Activated CD4-positive, alpha-beta T cell treated with anti-CD3 and anti-CD28 coated beads, Interleukin-2, amount 50 U/mL, for 24 hours (primary cell): ENCODE data around the gene OR4K13.

Experiments
- DNase-seq, 2 donors: peaks; one replicate each; pipeline ENCODE4 v3.0.0-alpha.2; 2020; ENCODE audit warnings: low read depth in 1 of 2, low spot score in 1 of 2

The OR4K13 gene, protein sequence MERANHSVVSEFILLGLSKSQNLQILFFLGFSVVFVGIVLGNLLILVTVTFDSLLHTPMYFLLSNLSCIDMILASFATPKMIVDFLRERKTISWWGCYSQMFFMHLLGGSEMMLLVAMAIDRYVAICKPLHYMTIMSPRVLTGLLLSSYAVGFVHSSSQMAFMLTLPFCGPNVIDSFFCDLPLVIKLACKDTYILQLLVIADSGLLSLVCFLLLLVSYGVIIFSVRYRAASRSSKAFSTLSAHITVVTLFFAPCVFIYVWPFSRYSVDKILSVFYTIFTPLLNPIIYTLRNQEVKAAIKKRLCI

DNA sequence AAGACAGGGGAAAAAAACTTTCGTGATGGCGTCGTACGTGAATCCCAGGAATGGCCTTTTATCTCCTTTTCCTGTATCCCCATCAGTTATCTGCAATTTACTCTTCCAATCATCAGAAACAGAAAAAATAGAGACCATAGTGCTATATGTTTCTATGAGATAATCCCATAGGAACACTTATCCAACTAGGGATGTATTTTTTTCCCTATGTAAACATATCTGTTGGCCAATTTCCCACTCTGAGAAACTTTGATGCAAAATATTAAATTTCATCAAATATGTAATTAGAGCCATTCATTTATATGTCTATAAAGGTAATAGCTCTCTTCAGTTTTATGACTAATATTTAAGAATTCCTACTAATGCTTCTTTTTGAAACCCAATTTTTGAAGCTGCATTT is at the start of gene OR4K13:
Gene OR4K13, minus strand, starts transcription at position 101 of the 400 bp plus-strand sequence. CDS start 1,280 bp downstream, outside the sequence.
- DNase-seq, result no peak

DNA sequence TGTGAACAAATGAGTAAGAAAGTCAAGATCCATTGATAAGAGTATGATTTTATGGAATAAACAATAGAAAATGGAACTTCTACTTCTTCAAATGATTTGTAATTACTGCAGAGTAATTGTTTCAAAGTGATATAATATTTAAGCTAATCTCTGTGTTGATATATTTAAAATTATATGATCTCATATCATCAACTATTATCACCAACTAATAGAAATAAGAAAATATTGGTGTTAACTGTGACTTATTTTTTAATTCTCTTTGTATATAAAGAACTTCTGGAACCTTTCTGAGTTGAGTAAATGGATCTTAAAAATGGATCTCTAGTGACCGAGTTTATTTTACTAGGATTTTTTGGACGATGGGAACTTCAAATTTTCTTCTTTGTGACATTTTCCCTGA is 23.9 kb upstream of the OR4K13 start, which contains the start of gene OR4L1:
Gene OR4L1, plus strand, starts transcription at position 301 of the 400 bp plus-strand sequence. Its CDS starts 0 bp downstream, at position 301.
- no peak for DNase-seq

DNA sequence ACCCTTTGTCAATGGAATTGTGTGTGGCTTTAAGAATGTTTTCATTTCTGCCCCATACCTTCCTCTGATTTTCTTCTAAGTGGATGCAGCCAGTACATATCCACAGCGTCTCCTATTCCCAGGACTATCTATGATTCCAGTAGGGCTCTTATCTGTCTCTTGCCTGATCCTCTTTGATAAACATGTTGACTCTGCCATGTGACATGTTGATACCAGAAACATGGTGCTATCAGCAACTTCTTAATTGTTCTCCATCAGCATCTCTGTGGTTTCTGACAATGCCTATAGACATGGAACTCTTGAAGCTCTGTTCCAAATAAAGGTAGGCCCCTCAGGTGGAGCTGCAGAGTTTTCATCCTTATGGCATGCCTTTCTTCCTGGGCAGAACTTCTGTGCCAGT is 12.4 kb upstream of the OR4K13 start:
- DNase-seq, result no peak

DNA sequence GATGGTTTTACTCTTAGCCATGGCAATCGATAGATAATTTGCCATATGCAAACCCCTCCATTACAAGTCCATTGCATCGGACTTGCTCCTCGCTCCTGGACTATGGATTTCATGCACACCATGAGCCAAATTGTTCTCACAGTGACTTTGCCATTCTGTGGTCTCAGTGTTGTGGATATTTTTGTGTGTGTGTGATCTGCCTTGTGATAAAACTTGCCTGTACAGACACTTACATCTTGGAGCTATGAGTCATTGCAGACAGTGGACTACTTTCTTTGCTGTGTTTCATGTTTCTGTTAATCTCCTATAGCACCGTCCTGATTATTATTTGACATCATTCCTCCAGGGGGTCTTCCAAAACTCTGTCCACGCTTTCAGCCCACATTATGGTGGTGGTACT is 8.4 kb upstream of the OR4K13 start:
- no peak for DNase-seq

DNA sequence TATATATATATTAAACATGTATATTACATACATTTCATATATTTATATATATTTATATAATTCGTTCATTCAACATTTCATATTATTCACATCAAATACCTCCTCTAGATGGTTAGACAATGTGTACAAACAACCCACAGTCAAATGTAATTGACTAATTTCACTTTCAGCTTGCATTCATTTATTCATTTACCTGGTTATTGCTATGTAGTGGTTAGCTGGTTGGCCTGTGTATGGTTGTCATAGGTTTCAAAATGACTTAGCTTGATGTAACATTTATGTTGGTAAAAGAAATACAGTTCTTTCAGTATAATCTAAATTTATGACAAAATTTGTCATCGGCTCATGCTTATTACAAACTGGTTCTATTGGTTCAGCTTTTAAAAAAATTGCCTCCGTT is 389 bp downstream of the OR4K13 start:
- DNase-seq, result no peak

DNA sequence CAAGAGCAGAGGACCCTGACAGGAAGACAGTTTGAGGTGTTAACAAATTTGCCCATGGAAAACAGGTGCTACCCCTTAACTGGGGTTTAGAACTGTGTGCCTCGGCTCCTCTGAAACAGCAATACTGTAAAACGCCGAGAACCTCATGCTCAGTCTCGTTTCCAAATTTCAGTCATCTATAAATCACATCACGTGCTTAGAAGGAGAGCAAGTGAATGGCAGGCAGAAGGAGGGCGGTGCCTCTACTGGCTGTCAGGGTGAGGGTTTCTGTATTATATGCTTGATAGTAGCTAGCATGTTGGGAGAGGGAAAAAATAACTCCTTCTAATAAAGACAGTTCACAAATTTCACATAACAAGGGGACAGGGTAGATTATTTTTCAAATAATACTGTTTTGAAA is 4.8 kb downstream of the OR4K13 start:
- no peak for DNase-seq

DNA sequence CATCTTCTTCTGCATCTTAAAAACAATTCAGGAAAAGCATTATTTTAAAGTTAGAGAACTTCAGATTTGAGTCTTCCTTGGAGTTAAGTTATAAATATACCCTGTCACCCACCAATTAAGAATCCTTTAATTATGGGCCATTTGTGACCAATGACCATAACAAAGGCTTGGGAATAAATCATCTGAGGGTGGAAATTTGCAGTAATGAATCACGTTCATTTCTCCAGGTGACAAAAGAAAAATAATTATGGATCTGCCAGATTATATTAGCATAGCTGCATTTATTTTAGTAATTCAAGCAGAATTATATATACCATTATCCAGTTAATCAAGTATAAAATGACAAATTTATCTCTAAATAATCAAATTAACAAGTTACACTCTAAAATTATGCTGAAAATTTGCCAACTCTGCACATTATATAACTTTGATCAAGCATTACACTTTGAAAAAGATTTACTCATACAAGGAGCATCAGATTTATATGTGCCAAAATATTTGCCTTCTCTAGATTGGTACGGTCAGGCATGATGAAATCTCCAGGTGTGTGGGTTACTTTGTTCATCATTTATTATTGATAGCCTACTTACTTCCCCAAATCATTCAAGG is 16.5 kb downstream of the OR4K13 start, which contains the start of gene OR4K14:
Gene OR4K14, minus strand, starts transcription at position 51 of the 609 bp plus-strand sequence. CDS start 4,114 bp downstream, outside the sequence.
- DNase-seq, result no peak

DNA sequence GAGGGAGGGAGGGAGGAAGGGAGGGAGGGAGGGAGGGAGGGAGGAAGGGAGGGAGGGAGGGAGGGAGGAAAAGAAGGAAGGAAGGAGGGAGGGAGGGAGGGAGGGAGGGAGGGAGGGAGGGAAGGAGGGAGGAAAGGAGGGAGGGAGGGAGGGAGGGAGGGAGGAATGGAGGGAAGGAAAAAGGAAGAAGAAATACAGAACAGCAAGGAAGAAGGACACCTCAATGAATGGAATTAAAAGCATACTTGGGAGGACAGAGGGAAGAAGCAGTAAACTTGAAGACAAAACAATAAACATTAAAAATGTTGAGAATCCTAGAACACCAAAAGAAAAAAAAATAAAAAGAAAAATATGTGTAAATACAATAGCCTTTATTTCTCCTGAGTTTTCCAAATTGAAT is 27.7 kb downstream of the OR4K13 start:
- no peak for DNase-seq

DNA sequence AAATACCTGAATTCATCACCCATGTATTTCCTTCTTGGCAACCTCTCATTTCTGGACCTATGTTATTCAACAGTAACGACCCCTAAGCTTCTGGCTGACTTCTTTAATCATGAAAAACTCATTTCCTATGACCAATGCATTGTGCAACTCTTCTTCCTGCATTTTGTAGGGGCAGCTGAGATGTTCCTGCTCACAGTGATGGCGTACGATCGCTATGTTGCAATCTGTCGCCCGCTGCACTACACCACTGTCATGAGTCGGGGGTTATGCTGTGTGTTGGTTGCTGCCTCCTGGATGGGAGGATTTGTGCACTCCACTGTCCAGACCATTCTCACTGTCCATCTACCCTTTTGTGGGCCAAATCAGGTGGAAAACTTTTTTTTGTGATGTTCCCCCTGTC is 33.5 kb downstream of the OR4K13 start:
- no peak for DNase-seq

DNA sequence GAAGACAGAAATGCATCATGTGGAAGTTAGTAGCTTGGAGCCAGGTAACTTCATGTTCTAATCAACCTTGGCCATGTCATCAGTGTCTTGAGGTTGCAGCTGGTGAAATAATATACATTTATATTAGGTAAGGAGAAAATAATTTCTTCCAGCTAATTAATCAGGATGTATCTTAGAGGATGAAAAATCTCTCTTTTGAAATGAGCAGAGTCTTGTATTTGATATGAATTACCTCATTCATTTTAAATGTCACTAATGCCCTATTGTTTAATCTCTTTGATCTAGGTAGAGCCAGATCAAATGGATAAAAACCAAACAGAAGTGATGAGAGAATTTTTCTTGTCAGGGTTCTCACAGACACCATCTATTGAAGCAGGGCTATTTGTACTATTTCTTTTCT is 34.0 kb downstream of the OR4K13 start, which contains the start of gene OR4Q2:
Gene OR4Q2, plus strand, starts transcription at position 301 of the 400 bp plus-strand sequence.
- DNase-seq, result no peak

DNA sequence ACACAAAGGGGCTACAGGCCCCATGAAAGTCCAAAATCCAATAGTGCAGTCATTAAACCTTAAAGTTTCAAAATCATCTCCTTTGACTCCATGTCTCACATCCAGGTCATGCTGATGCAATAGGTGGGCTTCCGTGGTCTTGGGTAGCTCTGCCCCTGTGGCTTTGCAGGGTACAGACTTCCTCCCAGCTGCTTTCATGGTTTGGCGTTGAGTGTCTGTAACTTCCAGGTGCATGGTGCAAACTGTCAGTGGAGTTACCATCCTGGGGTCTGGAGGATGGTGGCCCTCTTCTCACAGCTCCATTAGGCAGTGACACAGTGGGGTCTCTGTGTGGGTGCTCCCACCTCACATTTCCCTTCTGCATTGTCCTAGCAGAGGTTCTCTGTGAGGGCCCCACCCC is 42.4 kb downstream of the OR4K13 start:
- DNase-seq, result no peak
